ENCODE measurements around the gene ICOSLG. TPM values are rescaled to one million over a fixed set of nuclear protein-coding genes. Genes with fewer than 3 reads are reported as not detected.

The ICOSLG gene
- total and polyA plus RNA-seq, 2 of the 4 experiments (the other 2 are of a cell fraction), result under 0.01 to 0.09 TPM

- 51% methylated on average over 5 of the region's 21 CpGs; no CpG with 5 or more reads in 1 of the 2 experiments for WGBS, 2 experiments (ENCODE audit: extremely low coverage in 2 of 2, insufficient read length in 1 of 2)
- BruUV-seq (replicated peaks), result no TSS peak
- no peak overlapping the region for H2BK5ac ChIP-seq (ENCODE audit: low read depth, low read length, poor library complexity, severe bottlenecking)
- no peak overlapping the region for H4K91ac ChIP-seq (ENCODE audit: insufficient read depth, low read depth, low read length)
- H3K4ac ChIP-seq (ENCODE audit: low read depth, low read length), result no peak overlapping the region
- no peaks in the 10 kb centered on the region for H3K9me1 ChIP-seq (ENCODE audit: insufficient read depth, low read length)
- H3K9me3 ChIP-seq (ENCODE audit: control insufficient read depth, insufficient read depth, low read length), result no peaks in the 10 kb centered on the region
- ChIA-PET POLR2A (ENCODE audit: unreplicated experiment) (no interaction called here), CTCF (no interaction called here)
- no peak overlapping the region for H3K56ac ChIP-seq (ENCODE audit: extremely low read depth, insufficient read depth, low read length)
- H3K4me3 ChIP-seq (ENCODE audit: insufficient read depth, low read depth, low read length), result no peak overlapping the region
- peaks cover 32% of the 10 kb centered on the region; the same call in 1 of the 2 replicates for H3K27me3 ChIP-seq (ENCODE audit: control insufficient read depth, insufficient read depth, low read length)
- H3K27ac ChIP-seq (ENCODE audit: insufficient read depth, low read length), result no peak overlapping the region
- no peak overlapping the region for H2BK15ac ChIP-seq (ENCODE audit: low read depth, low read length)
- intact Hi-C loops (cut with micrococcal nuclease) (no loop called here), in situ Hi-C loops (cut with MboI; ENCODE audit: low sequenced_read_pairs) (no loop called here), dilution Hi-C loops (cut with HindIII; ENCODE audit: low sequenced_read_pairs, unreplicated experiment) (no loop called here)
- no peak overlapping the region for H3K14ac ChIP-seq (replicated peaks; ENCODE audit: low read depth, low read length)
- H3K4me2 ChIP-seq (ENCODE audit: low read depth, low read length), result no peak overlapping the region
- TF ChIP-seq SMC3 (IDR thresholded peaks at IDR 0.05; ENCODE audit: low read depth, low read length) (no peak), MXI1 (IDR thresholded peaks at IDR 0.05; ENCODE audit: borderline replicate concordance, low read depth, low read length) (no peak), NFE2L2 (IDR thresholded peaks at IDR 0.05; ENCODE audit: low read depth, low read length) (no peak), POLR2A (IDR thresholded peaks at IDR 0.05; ENCODE audit: low read depth, low read length) (no peak), MAZ (IDR thresholded peaks at IDR 0.05; ENCODE audit: borderline replicate concordance, low read depth, low read length) (no peak), USF2 (IDR thresholded peaks at IDR 0.05; ENCODE audit: low read depth, low read length) (no peak), RAD21 (IDR thresholded peaks at IDR 0.05; ENCODE audit: low read length) (no peak), RFX5 (IDR thresholded peaks at IDR 0.05; ENCODE audit: low read depth, low read length) (no peak), CTCF (conservative IDR thresholded peaks at IDR 0.05; ENCODE audit: low read depth, low read length) (no peak), FOS (IDR thresholded peaks at IDR 0.05; ENCODE audit: low read depth, low read length) (no peak), ELK1 (IDR thresholded peaks at IDR 0.05; ENCODE audit: borderline replicate concordance, low read depth, low read length) (no peak), BHLHE40 (IDR thresholded peaks at IDR 0.05; ENCODE audit: low read depth, low read length) (no peak), CEBPB (IDR thresholded peaks at IDR 0.05; ENCODE audit: low read depth, low read length) (no peak)
- H3K79me1 ChIP-seq (ENCODE audit: low read depth in 1 of 2, low read length in 2 of 2), result no peaks in the 10 kb centered on the region
- H3K18ac ChIP-seq (ENCODE audit: low read depth, low read length), result no peak overlapping the region
- no peak overlapping the region for H2BK120ac ChIP-seq (ENCODE audit: low read depth, low read length)
- H4K8ac ChIP-seq (ENCODE audit: low read depth in 2 of 2, low read length in 2 of 2), result no peak overlapping the region
- H3K4me1 ChIP-seq (ENCODE audit: control insufficient read depth, insufficient read depth, low read length), result peaks cover 4% of the 10 kb centered on the region; the same call in 1 of the 2 replicates
- H2BK20ac ChIP-seq (ENCODE audit: low read depth, low read length), result no peak overlapping the region
- no peaks in the 10 kb centered on the region for H3K36me3 ChIP-seq (ENCODE audit: control insufficient read depth, insufficient read depth, low read length)
- no peak for ATAC-seq (ENCODE audit: low read depth)
- H3K23ac ChIP-seq (ENCODE audit: low read depth, low read length), result no peak overlapping the region
- H2AFZ ChIP-seq (replicated peaks; ENCODE audit: low read length, poor library complexity), result no peak overlapping the region
- no peak overlapping the region for H3K9ac ChIP-seq (ENCODE audit: low read depth, low read length)
- no peaks in the 10 kb centered on the region for H4K20me1 ChIP-seq (ENCODE audit: insufficient read depth, low read length)
- peak overlapping the region; percentile 81 for H2AK9ac ChIP-seq (replicated peaks; ENCODE audit: low read depth, low read length, poor library complexity)
- no peak overlapping the region for H2AK5ac ChIP-seq (ENCODE audit: low read depth, low read length)
- DNase-seq, result no peak
- H4K5ac ChIP-seq (ENCODE audit: low read depth, low read length), result no peak overlapping the region
These were observed 45.5 kb upstream of the ICOSLG start for GRCh38 chr21:44286086-44286715.

Measured in IMR-90 (cell line).